K562 (cell line): ENCODE measurements around the gene CAPZB. TPM values are rescaled to one million over a fixed set of nuclear protein-coding genes. Genes with fewer than 3 reads are reported as not detected.

Source experiments
- ATAC-seq: fragments of 200-7000 bp; cut with Tn5 transposase; 3 replicates; pipeline ENCODE4 v1.9.1; 2020; ENCODE audit warnings: moderate library complexity
- BruUV-seq: library from RNA; stranded (reverse); fragments of 400-500 nt; replicated peaks from 2 replicates; lab custom pipeline; 2021; lab: Mats Ljungman, UMichigan
- CTCF ChIA-PET: fragments of 300-600 bp; formaldehyde crosslinking; extraction: SDS; loops from one replicate; lab custom pipeline; 2021; ENCODE audit warnings: low intra/inter-chr PET ratio; lab: Yijun Ruan, JAX
- POLR2A ChIA-PET: fragments of 300-600, 350-650 bp; sonication (Branson Sonifier 250); formaldehyde crosslinking; extraction: SDS; loops from one replicate; lab custom pipeline; 2021; ENCODE audit warnings: antibody characterized with exemption, inconsistent platforms; lab: Yijun Ruan, JAX
- DNase-seq, 4 experiments: peaks; one replicate each; pipeline versions ENCODE4 v3.0.0 to v3.0.0-alpha.2; 2011 to 2018; ENCODE audit warnings: low spot score in 3 of 4, mixed read lengths in 3 of 4; ENCODE audit errors: extremely low read depth in 1 of 4
- FAIRE-seq: peaks from 2 replicates; lab custom pipeline; 2011; peaks lifted over from hg19 to GRCh38; lab: Jason Lieb, UNC
- H2AFZ ChIP-seq: 2 replicates; pipeline ENCODE4 v1.6.0; 2011; ENCODE audit warnings: low read depth, low read length, control low read depth, inconsistent platforms
- H3K27ac ChIP-seq: fragments of 200-600 bp; 3 replicates; pipeline ENCODE4 v1.8.0; 2011; ENCODE audit warnings: low read depth, mild to moderate bottlenecking, control low read depth, inconsistent platforms, low read length, moderate library complexity, mixed read lengths; ENCODE audit errors: extremely low read depth
- H3K27me3 ChIP-seq, 2 experiments: fragments of 300-600 bp in 1 of 2; 2 replicates in 1 of 2; 3 replicates in 1 of 2; pipeline versions ENCODE4 v1.6.0 to v1.8.0; 2011; ENCODE audit warnings: inconsistent platforms in 2 of 2, low read length in 2 of 2, mild to moderate bottlenecking in 1 of 2, mixed read lengths in 1 of 2, moderate library complexity in 1 of 2; ENCODE audit not compliant: control insufficient read depth in 2 of 2, insufficient read depth in 2 of 2
- H3K36me3 ChIP-seq: fragments of 300-600 bp; 3 replicates; pipeline ENCODE4 v1.8.0; 2011; ENCODE audit warnings: mild to moderate bottlenecking, low read length, inconsistent platforms; ENCODE audit not compliant: control insufficient read depth, insufficient read depth
- H3K4me1 ChIP-seq, 2 experiments: fragments of 200-600 bp in 1 of 2; replicated peaks in 1 of 2; 2 replicates in 1 of 2; 3 replicates in 1 of 2; pipeline versions ENCODE4 v1.5.1 to v1.8.0; 2011; ENCODE audit warnings: inconsistent platforms in 2 of 2, low read length in 2 of 2, mild to moderate bottlenecking in 1 of 2, mixed read lengths in 1 of 2, moderate library complexity in 1 of 2; ENCODE audit not compliant: control insufficient read depth in 2 of 2, insufficient read depth in 2 of 2
- H3K4me2 ChIP-seq: 2 replicates; pipeline ENCODE4 v1.6.1; 2011; ENCODE audit warnings: low read length, control low read depth, inconsistent platforms, mixed read lengths; ENCODE audit not compliant: insufficient read depth
- H3K4me3 ChIP-seq: fragments of 200-600 bp; sonication (generic), shearing (Covaris generic); 2 replicates; pipeline ENCODE4 v1.5.1; 2016; ENCODE audit warnings: control low read depth, inconsistent platforms
- H3K79me2 ChIP-seq: fragments of 200-600 bp; 3 replicates; pipeline ENCODE4 v1.8.0; 2011; ENCODE audit warnings: low read length, inconsistent platforms; ENCODE audit not compliant: control insufficient read depth, insufficient read depth
- H3K9ac ChIP-seq, 2 experiments: 2 replicates each; pipeline versions ENCODE4 v1.6.0 to v1.6.1; 2011; ENCODE audit warnings: low read depth in 2 of 2, low read length in 2 of 2, control low read depth in 1 of 2, inconsistent platforms in 1 of 2, mild to moderate bottlenecking in 1 of 2, mixed read lengths in 1 of 2; ENCODE audit not compliant: insufficient read depth in 1 of 2
- H3K9me1 ChIP-seq: one replicate; pipeline ENCODE4 v1.6.0; 2011; ENCODE audit warnings: inconsistent platforms, mild to moderate bottlenecking, low read length, moderate library complexity; ENCODE audit not compliant: control insufficient read depth, insufficient read depth
- H3K9me3 ChIP-seq: replicated peaks from 2 replicates; pipeline ENCODE4 v1.5.1; 2011; ENCODE audit warnings: low read depth, low read length, inconsistent platforms; ENCODE audit not compliant: control insufficient read depth, insufficient read depth
- H4K20me1 ChIP-seq: replicated peaks from 2 replicates; pipeline ENCODE4 v1.6.1; 2011; ENCODE audit warnings: low read length, inconsistent platforms, mixed read lengths; ENCODE audit not compliant: control insufficient read depth, insufficient read depth
- CAMTA2 ChIP-seq: fragments of 250-450 bp; sonication (Bioruptor Pico); conservative IDR thresholded peaks from 2 replicates; pipeline ENCODE4 v1.5.1; 2022
- FOSL1 ChIP-seq: fragments of 200-800 bp; sonication (Bioruptor generic); conservative IDR thresholded peaks from 2 replicates; pipeline ENCODE4 v1.6.1; 2016; ENCODE audit warnings: missing genetic modification characterization, missing compliant biosample characterization
- FOXK1 ChIP-seq: sonication (generic); formaldehyde crosslinking; IDR thresholded peaks from 2 replicates; pipeline ENCODE4 v1.8.0; 2022; ENCODE audit warnings: missing genetic modification reagents, mild to moderate bottlenecking, borderline replicate concordance
- KLF1 ChIP-seq: fragments of 450-650 bp; IDR thresholded peaks from 2 replicates; pipeline ENCODE4 v1.6.1; 2016; ENCODE audit warnings: missing genetic modification characterization, missing compliant biosample characterization
- NBN ChIP-seq: fragments of 450-650 bp; IDR thresholded peaks from 2 replicates; pipeline ENCODE4 v1.6.1; 2016; ENCODE audit warnings: low read depth, mild to moderate bottlenecking
- NEUROD1 ChIP-seq: fragments of 150-350 bp; IDR thresholded peaks from 2 replicates; pipeline ENCODE4 v1.6.1; 2014; ENCODE audit warnings: borderline replicate concordance, low read length, low read depth; ENCODE audit not compliant: partially characterized antibody
- PPARD ChIP-seq: fragments of 250-450 bp; sonication (Bioruptor Pico); IDR thresholded peaks from 2 replicates; pipeline ENCODE4 v1.8.0; 2022; ENCODE audit warnings: inconsistent platforms, mild to moderate bottlenecking, moderate library complexity
- PTTG1 ChIP-seq: fragments of 450-650 bp; IDR thresholded peaks from 2 replicates; pipeline ENCODE4 v1.6.1; 2016; ENCODE audit warnings: low read depth, mild to moderate bottlenecking, missing genetic modification characterization, missing compliant biosample characterization
- SAP30 ChIP-seq: fragments of 200-600 bp; sonication (generic); IDR thresholded peaks from 2 replicates; pipeline ENCODE4 v1.6.1; 2012; ENCODE audit warnings: borderline replicate concordance, low read depth, mild to moderate bottlenecking, moderate library complexity, low read length, control low read depth, inconsistent platforms; ENCODE audit not compliant: insufficient read depth, poor library complexity, severe bottlenecking
- SNIP1 ChIP-seq: fragments of 450-650 bp; IDR thresholded peaks from 2 replicates; pipeline ENCODE4 v1.7.1; 2017; ENCODE audit warnings: low read depth, mild to moderate bottlenecking
- STAT5A ChIP-seq: IDR thresholded peaks from 2 replicates; pipeline ENCODE4 v1.6.1; 2012; ENCODE audit warnings: low read length, inconsistent platforms, borderline replicate concordance
- ZNF41 ChIP-seq: fragments of 250-450 bp; sonication (Bioruptor Pico); conservative IDR thresholded peaks from 2 replicates; pipeline ENCODE4 v1.4.0; 2020; ENCODE audit warnings: mild to moderate bottlenecking
- ZNF584 ChIP-seq: fragments of 200-800 bp; sonication (Bioruptor generic); IDR thresholded peaks from 2 replicates; pipeline ENCODE4 v1.6.1; 2016; ENCODE audit warnings: low read depth, mild to moderate bottlenecking, missing genetic modification characterization, missing compliant biosample characterization
- ZNF589 ChIP-seq: fragments of 200-800 bp; sonication (Bioruptor generic); IDR thresholded peaks from 2 replicates; pipeline ENCODE4 v1.6.1; 2016; ENCODE audit warnings: low read depth, missing genetic modification characterization, missing compliant biosample characterization
- ZNF77 ChIP-seq: fragments of 250-450 bp; sonication (Bioruptor Pico); IDR thresholded peaks from 2 replicates; pipeline ENCODE4 v1.5.0; 2020
- WGBS: fragments of 100-300 bp; shearing (Covaris generic); methylation state at CpG from one replicate; pipeline ENCODE4 v1.1.6; 2016; ENCODE audit warnings: low coverage, mixed read lengths; ENCODE audit not compliant: insufficient coverage; ENCODE audit errors: missing lambda C conversion rate; 5-methylcytosine and 5-hydroxymethylcytosine counted together
- in situ Hi-C: fragments of 300-500 bp; cut with MboI; formaldehyde crosslinking; loops from 4 replicates; pipeline ENCODE4 v1.15.0; 2018; ENCODE audit warnings: inconsistent platforms, mixed read lengths
- intact Hi-C: fragments of 100-400 bp; cut with micrococcal nuclease; formaldehyde crosslinking; loops from 2 replicates; pipeline ENCODE4 v1.14.2; 2022
- polyA plus RNA-seq, 8 experiments: library from polyadenylated mRNA; depleted of rRNA in 4 of 8; stranded (reverse) in 5 of 8; unstranded in 3 of 8; fragments of >200 nt; fragmentation: Nextera tagmentation in 2 of 8; fragmentation: Illumina TruSeq in 1 of 8; extraction: Ambion mirVana in 2 of 8; extraction: Trizol in 1 of 8; gene quantifications; 2 replicates each; pipeline versions ENCODE4 v1.2.1 to v1.2.3, GENCODE V29; 2011 to 2014; ENCODE audit warnings: inconsistent platforms in 1 of 8, missing spikeins in 1 of 8
- total RNA-seq, 7 experiments: library from RNA; depleted of rRNA in 6 of 7; stranded (reverse); fragments of >200 nt in 6 of 7; fragmentation: Illumina TruSeq in 2 of 7; extraction: Trizol in 2 of 7; gene quantifications; 2 replicates each; pipeline versions ENCODE4 v1.2.1 to v1.2.3, GENCODE V29; 2011 to 2021; ENCODE audit warnings: low replicate concordance in 1 of 7
- TF ChIP-seq, protein P1 (sequence below): IDR thresholded peaks from 2 replicates; pipeline ENCODE4 v1.6.1; 2011; ENCODE audit not compliant: insufficient read length; ENCODE audit errors: extremely low read depth
- TF ChIP-seq, protein P2 (sequence below): fragments of 450-650 bp; IDR thresholded peaks from 2 replicates; pipeline ENCODE4 v1.6.1; 2016; ENCODE audit warnings: low read depth, mild to moderate bottlenecking, moderate library complexity

Gene CAPZB
- total and polyA plus RNA-seq, 9 of the 15 experiments (the other 6 are each of a cell fraction or from before 2014, with no cell fraction given) = 57.6 to 297 (median 125) TPM

DNA sequence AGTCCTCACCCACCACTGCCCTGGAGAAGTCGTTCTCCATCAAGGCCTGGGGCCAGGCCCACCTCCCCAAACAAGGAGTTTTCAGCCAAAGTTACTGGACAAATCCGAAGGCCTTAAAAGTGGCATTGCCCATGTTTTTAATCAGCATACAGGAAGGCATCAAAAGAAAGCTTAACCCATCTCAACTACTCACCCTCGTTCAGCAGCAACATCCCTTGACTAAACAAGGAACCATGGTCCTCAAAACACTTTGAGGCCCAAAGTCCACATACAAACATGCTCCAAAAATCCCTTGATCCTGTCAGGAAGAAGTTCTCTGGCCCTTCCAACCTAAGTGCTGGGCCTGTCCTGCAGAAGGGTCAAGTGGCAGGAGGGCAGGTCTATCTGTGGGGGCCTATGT is 1.6 kb downstream of the CAPZB start:
- intact Hi-C loops = no loop called here
- TF ChIP-seq, protein P1, sequence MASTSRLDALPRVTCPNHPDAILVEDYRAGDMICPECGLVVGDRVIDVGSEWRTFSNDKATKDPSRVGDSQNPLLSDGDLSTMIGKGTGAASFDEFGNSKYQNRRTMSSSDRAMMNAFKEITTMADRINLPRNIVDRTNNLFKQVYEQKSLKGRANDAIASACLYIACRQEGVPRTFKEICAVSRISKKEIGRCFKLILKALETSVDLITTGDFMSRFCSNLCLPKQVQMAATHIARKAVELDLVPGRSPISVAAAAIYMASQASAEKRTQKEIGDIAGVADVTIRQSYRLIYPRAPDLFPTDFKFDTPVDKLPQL = no peak
- no peak for TF ChIP-seq ZNF589 (CRISPR knock-in tag)
- TF ChIP-seq CAMTA2 (CRISPR knock-in tag) = no peak
- no peak for TF ChIP-seq KLF1 (tag)
- no peak for TF ChIP-seq NBN
- TF ChIP-seq ZNF41 (CRISPR knock-in tag) = no peak
- no peak for TF ChIP-seq ZNF584 (CRISPR knock-in tag)
- no peak for TF ChIP-seq STAT5A
- TF ChIP-seq FOXK1 (CRISPR knock-in tag) = no peak
- TF ChIP-seq ZNF77 = no peak
- TF ChIP-seq, protein P2, sequence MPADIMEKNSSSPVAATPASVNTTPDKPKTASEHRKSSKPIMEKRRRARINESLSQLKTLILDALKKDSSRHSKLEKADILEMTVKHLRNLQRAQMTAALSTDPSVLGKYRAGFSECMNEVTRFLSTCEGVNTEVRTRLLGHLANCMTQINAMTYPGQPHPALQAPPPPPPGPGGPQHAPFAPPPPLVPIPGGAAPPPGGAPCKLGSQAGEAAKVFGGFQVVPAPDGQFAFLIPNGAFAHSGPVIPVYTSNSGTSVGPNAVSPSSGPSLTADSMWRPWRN = no peak
- no peak for TF ChIP-seq SAP30
- no peak for TF ChIP-seq NEUROD1
- TF ChIP-seq PPARD (CRISPR knock-in tag) = no peak
- TF ChIP-seq PTTG1 = no peak
- no peak for TF ChIP-seq FOSL1
- no peak for TF ChIP-seq SNIP1

More for the DNA sequence above, 1.6 kb downstream of the CAPZB start:
- Histone ChIP-seq H4K20me1 (peaks cover 51% of the 10 kb centered on the region), H3K4me3 (peak overlapping the region; percentile 92), H3K79me2 (peaks cover 72% of the 10 kb centered on the region), H3K36me3 (peaks cover 37% of the 10 kb centered on the region), H2AFZ (no peak overlapping the region), H3K9me1 (peaks cover 11% of the 10 kb centered on the region), H3K27me3 (no peaks in the 10 kb centered on the region), H3K9me3 (no peaks in the 10 kb centered on the region), H3K4me1 (peaks cover 49% of the 10 kb centered on the region in 2 experiments), H3K9ac (peak overlapping the region; percentile 92 to 97; a peak in 3 of 4 replicates), H3K27ac (no peak overlapping the region), H3K4me2 (peak overlapping the region; percentile 95)
- in situ Hi-C loops = no loop called here
- WGBS = 59% methylated on average over 3 of the region's 3 CpGs
- ATAC-seq (no peak), FAIRE-seq (no peak), DNase-seq (no peak)
- CTCF ChIA-PET = no interaction called here
- POLR2A ChIA-PET = interaction anchor here (0.8 to 1.3 kb wide), 4 partner anchors 8 to 676 kb away, joined by 3 to 6 read pairs (median 4); no protein-coding TSS in a partner anchor
- no TSS peak for BruUV-seq
